Measurements from ENCODE around the gene GATAD2B.
"Not testable (repeated sequence)": the region's sequence is repeated elsewhere in the genome, so short reads cannot be mapped to it uniquely, and the experiment has no call there.

Gene GATAD2B

DNA sequence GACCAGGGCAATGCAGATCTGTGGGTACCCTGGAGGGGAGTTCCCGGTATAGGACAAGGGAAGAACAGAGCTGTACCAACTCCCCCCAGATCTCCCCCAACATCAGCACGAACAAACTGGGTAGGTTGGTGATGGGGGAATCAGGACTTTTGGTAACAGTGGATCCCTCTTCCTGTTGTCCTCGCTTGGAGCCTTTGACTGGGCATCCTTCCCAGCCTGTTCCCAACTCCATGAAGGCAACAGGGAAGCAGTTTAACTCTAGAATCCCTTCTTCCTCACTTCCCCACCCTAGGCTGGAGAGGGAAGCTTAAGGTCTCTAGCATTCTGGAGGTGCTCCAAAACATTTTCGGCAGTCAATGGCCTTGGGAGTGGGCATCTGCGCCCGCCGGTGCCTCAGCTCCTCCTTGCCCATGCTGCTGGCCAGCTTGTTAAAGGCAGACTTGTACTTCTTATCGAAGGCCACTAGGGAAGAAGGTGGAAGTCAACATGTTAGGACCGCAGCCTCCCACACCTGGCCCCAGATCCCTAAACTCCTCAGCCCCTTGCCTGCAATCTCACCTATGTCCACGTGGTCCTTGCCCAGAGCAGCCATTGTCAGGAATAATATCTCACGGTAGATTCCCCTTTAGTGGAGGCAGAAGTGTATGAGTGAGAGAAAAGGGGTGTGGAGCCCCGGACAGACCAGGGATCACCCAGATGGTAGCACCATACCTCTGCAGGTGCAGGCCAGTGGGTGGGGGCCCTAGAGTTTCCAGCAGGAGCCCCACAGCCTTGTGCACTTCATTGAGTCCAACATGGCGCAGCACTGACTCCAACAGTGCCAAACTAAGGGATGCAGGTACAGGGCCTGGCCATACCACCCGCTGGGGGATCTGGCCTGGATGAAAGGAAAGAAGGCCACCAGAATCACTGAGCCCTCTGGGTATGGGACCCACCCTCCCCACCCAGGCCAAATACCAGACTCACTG, 7.5 kb upstream of the GATAD2B start:
- no peak for DNase-seq (ENCODE audit: low spot score)

DNA sequence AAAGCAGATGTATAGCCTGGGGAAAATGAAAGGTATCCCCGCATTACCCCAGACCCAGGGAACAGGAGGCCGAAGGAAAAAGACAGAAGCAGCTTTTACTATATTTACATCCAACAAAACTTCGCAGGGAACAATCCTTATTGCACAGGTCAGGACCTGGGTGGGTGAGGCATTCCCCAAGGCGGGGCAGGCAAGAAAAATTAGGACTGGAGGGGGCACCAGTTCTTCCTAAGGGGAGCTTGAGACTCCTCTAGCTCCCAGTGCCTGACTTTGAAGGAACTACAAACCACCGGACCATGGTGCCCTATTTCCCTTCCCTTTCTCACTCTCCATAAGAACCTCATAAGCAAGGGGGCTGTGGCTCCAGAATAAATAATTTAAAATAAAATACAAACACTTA, 6.7 kb upstream of the GATAD2B start:
- DNase-seq (ENCODE audit: low spot score), result no peak

DNA sequence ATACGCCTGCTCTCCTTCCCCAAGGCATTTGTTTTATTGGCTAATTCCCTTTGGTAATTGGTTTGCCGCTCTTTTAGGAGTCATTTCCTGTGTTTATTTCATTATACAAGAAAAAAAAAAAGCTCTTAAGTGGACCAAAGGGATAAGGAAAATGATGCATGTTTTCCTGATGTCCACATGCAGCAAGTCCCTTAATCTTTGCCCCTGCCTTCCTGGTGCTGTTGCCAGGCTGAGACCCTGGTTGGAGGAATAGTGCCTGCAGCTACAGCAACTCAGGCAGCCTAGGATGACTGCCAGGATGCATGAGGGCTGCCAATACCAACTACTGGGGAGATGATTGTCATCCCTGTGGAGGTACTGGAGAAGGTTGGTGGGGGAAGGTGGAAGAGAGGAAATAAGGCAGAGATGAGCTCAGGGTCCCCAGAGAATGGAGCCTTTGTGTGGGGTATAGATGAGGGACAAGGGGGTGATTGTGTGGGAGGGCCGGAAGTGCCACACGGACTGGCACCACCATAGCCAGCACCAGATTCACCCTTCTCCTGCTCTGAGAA, 6.1 kb upstream of the GATAD2B start:
- DNase-seq (ENCODE audit: low spot score), result no peak

DNA sequence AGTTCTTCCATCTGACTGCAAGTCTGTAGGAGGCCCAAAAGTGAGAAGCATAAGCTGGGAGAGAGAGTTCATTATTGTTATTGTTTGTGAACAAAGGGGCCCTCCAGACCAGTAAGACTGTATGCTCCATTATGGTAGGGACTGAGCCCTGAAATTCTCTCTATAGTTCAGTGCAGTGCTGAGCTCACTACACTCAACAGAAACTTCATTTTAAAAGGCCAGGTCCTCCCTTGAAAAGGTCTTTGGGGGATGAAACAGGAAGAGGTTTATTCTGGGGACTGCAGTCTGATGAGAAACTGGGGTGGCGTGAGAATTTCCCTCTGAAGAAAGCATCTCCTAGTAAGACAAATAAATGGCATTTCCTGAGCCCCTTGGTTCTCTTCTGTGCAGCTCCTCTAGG, 5.5 kb upstream of the GATAD2B start:
- no peak for DNase-seq (ENCODE audit: low spot score)

DNA sequence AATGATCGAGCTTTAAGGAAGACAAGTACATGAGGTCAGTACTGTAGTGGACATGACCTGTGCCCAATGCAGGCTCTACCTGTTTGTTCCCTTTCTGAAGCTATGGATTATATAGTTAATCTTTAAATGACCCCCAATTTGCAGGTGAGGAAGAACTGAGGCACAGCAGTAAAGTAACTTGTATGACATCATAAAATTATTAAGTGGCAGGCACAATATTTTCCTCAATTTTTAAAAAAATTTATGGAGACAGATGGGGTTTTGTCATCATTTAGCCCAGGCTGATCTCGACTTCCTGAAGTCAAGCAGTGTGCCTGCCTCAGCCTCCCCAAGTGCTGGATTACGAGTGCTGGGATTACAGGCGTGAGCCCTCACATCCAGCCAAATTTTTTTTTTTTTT, 3.6 kb upstream of the GATAD2B start:
- DNase-seq (ENCODE audit: low spot score), result no peak

DNA sequence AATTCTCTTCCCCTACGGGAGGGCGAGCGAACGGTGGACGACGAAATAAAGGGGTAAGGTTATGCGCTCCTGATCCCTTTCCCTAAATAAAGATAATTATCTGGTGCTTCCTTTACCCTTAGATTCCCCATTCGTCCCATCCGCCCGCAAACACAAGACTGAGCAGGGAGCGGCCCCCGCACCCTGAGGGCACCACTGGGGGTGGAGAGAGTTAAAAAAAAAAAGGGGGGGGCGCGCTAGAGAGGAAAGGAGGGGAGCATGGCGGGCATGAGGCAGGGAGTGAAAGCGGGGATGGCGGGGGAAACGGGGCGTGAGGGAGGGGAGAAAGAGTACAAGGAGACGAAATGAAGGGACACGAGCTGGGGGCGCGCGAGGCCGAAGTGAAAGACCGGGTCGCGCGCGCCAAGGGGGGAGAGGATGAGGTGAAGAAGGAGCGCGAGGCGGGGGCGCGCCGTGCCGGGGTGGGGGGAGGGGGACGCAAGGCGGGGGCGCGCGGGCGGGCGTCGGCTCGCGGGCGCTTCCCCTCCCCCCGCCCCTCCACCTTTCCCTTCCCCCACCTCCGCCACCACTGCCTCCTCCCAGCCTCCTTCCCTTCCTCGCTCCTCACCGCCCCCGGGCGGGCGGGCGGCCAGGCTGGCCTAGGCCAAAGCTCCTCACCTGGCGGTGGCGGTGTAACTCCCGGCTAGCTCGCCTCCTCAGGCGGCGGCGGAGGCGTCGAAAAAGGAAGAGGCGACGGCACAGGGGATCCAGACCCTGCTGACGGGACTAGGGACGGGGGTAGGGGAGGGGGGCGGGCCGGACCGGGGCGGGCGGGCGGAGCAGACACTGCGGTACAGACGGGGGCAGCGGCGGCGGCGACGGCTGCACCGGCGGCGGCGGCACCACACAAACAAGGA, 448 bp downstream of the GATAD2B start:
- DNase-seq (ENCODE audit: low spot score), result no peak

DNA sequence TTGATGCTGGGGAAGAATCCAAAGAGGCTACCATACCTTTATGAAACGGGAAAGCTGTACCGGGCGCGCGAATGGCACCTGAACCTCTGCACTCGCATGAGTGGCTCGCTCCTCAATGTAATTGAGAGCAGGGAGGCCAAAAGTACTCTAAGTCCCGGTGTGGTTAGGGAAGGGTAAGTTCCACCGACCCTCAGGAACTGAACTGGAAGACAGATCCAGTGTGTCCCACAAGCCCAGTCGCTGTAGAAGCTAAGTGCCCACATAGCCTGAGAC, 1.0 kb downstream of the GATAD2B start:
- DNase-seq (ENCODE audit: low spot score), result no peak

DNA sequence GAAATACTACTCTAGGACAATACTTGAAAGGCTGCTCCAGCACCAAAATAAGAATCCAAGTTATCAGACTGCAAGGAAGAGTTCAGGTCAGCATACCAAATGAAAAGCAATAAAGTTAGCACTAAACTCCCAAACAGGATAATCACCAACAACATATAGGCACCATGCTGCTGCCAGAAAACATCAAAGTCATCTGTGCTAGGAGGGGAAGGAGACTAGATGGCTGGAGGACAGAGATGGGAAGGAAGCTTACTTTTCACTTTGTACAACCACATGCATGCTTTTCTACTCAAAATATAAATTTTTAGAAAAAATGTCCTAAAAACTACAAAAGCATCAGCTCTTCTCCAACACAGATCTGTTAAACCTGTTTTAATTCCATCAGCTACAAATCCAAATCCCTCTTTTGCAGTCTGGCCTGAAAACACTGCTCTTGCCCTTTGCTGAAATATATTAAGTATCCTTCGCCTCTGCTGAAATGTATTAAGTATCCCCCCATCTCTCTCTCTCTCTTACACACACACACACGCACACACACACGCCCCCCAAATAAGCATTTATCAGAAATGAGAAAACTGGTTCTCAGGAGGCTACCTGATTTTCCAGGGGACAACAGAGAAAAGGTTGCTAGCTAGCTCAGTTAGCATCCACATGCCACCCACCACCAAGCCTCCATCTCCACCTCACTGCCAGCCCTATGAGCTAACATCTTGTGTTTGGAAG, 1.5 kb downstream of the GATAD2B start:
- DNase-seq (ENCODE audit: low spot score), result no peak

DNA sequence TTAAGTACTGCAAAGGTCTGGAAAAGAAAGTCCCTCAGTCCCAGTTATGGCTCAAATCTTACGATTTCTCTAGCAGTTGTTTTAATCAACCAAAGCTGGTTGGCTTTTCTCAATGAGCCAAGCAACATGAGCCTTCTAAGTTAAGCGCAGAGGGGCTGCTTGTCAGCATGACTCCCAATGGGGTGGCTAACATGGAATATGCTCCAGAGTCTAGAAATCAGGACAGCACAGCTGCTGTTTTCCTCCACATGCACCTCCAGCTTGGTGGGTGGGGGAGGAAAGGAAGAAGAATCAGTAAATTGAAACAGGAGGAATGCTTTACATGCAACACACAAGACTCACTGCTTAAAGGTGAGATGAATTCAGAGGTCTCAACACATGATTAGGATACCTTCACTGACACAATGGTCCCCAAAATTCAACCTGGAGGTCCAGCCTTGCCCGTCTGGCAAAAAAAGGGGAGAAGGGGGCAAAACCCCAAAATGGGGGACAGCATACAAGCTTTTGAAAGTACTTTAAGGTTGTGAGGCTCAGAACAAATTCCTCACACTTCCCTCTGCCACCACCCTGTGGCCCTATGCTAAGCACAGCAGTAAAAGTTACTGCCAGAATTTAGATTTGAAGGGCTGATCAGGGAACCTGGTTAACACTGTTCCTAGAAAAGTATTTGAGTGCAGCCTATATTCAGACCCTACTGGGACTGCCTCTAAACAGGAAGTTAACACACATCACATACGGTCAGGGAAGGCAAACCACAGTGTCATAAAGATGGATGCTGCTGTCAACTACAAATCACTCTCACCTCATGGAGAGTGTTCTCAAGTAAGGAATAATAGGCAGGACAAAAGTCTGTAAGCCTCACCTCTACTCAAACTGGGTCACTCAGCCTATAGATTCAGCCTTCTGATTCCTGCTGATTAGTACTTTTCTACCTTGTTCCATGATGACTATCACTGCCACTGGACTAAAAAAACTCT, 2.6 kb downstream of the GATAD2B start:
- peak; percentile 69 for DNase-seq (ENCODE audit: low spot score)

DNA sequence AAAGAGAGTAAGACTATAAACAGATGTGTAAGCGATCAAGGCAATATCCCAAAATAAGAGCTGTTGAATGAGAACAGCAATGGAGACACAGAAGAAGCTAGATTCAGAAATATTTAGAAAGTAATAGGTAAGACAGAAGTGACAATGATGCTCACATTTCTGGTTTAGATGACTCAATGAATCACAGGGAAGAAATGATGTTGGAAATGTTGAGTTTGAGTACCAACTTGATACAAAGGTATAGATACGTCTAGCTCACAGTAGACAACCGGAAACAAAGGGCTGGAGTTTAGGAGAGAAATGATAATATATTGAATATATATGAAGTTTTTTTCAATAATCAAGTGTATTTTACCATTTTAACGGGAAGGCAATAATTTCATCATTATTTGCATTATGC, 6.5 kb downstream of the GATAD2B start:
- DNase-seq (ENCODE audit: low spot score), result no peak

DNA sequence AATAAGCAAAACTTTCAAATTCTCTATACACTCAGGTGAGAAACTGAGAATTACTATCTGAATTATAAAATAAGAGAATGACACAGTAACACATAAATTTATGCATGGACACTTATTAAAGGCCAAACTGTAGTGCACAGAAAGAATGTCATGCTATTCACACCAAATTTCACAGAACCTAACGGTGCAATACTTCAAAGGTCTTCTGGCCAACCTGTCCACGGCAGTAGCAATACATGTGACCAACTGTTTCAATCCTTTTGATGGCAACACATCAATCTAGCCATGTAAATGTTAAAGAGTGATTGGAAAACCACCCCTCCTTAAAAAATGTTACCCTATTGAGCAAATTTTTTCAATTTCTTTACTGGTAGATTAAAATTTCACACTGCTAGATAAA, 10.4 kb downstream of the GATAD2B start:
- DNase-seq (ENCODE audit: low spot score), result no peak

DNA sequence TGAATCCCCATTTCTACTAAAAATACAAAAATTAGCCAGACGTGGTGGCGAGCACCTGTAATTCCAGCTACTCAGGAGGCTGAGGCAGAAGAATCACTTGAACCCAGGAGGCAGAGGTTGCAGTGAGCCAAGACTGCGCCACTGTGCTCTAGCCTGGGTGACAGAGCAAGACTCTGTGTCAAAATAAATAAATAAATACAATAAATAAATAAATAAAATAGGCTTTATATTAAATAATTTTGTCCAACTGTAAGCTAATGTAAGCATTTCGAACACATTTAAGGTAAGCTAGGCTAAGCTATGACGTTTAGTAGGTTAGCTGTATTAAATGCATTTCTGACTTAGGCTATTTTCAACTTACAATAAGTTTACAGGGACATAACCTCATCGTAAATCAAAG, 12.2 kb downstream of the GATAD2B start:
- DNase-seq (ENCODE audit: low spot score), result not testable (repeated sequence)

DNA sequence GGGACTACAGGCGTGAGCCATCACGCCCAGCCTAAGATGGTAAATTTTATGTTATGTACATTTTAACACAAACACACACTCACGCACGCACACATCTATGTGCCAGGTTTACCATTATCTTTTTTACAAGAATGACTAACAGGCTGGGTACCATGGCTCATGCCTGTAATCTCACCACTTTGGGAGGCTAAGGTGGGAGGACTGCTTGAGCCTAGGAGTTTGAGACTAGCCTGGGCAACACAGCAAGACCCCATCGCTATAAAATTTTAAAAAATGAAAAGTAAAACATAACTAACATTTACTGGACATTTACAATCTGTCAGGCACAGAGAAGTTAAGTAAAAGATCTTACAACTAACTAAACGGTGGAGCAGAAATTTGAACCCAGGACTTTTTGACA, 14.7 kb downstream of the GATAD2B start:
- DNase-seq (ENCODE audit: low spot score), result no peak

DNA sequence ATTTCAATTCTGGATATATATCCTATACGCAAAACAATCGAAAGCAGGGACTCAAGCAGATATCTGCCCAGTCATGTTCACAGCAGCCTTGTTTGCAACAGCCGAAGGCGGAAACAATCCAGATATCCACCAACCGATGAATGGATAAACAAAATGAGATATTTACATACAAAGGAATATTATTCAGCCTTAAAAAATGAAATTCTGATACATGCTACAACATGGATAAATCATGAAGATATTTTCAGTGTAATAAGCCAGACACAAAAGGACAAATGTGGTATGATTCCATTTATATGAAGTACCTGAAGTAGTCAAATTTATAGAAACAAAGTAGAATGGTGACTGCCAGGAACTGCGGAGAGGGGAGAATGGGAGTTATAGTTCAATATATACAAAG, 15.6 kb downstream of the GATAD2B start:
- DNase-seq (ENCODE audit: low spot score), result no peak

DNA sequence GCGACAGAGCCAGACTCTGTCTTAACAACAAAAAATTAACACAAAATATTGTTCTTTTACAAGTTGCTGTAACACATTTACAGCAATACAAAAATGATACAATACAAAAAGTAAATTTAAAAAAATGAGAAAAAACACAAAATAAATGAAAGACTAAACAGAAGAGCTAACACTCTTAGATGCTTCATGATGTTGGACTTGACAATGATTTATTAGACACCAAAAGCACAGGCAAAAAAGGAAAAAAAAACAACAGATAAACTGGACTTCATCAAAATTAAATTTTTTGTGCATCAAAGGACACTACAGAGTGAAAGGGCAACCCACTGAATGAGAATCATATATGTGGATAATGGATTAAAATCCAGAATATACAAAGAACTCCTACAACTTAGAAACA, 16.4 kb downstream of the GATAD2B start:
- DNase-seq (ENCODE audit: low spot score), result no peak

DNA sequence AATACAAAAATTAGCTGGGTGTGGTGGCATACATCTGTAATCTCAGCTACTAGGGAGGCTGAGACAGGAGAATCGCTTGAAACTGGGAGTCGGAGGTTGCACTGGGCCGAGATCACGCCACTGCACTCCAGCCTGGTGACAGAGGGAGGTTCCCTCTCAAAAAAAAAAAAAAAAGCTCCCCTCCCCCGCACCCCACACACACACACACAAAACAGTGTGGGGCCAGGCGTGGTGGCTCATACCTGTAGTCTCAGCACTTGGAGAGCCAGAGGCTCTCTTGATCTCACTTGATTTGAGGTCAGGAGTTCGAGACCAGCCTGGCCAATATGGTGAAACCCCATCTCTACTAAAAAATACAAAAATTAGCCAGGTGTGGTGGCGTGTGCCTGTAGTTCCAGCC, 16.9 kb downstream of the GATAD2B start:
- DNase-seq (ENCODE audit: low spot score), result not testable (repeated sequence)

DNA sequence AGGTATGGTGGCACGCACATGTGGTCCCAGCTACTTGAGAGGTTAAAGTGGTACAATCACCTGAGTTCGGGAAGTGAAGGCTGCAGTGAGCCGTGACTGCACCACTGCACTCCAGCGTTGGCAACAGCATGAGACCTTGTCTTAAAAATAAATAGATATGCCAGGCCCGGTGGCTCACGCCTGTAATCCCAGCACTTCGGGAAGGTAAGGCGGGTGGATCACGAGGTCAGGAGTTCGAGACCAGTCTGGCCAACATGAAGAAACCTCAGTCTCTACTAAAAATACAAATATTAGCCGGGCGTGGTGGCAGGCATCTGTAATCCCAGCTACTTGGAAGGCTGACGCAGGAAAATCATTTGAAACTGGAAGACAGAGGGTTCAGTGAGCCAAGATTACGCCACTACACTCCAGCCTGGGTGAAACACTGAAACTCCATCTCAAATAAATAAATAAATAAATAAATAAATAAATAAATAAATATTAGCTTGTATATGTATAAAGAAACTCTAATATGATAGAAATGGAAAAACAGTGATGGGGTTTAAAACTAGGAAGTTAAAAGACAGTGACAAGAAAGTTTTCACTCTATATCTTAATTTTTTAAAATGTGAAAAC, 18.8 kb downstream of the GATAD2B start:
- no peak for DNase-seq (ENCODE audit: low spot score)

DNA sequence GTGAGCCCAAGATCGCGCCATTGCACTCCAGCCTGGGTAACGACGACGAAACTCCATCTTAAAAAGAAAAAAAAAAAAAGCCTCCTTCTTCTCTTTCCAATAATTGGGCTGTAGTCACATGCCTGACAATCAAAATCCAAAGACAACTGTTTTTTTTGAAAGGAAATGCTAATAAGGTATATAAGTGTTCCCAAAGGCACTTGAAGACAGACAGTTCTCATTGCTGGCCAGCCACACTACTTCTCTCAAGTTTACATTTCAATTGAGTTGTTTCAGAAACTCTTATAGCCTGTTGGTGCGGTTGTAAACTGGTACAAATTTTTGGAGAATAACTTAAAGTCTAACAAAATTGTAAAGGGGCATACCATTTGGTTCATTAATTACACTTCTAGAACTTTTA, 23.3 kb downstream of the GATAD2B start:
- no peak for DNase-seq (ENCODE audit: low spot score)

DNA sequence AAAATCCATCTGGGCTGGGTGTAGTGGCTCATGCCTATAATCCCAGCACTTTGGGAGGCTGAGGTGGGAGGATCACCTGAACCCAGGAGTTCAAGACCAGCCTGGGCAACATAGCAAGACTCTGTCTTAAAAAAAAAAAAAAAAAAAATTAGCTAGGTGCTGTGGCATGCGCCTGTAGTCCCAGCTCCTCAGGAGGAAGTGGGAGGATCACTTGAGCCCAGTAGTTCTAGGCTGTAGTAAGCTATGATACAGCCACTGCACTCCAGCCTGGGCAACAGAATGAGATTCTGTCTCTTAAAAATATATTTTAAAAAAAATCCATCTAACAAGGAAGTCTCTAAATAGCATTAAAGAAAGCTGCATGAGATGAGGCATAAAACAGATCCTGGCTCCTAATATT, 26.9 kb downstream of the GATAD2B start:
- not testable (repeated sequence) for DNase-seq (ENCODE audit: low spot score)

DNA sequence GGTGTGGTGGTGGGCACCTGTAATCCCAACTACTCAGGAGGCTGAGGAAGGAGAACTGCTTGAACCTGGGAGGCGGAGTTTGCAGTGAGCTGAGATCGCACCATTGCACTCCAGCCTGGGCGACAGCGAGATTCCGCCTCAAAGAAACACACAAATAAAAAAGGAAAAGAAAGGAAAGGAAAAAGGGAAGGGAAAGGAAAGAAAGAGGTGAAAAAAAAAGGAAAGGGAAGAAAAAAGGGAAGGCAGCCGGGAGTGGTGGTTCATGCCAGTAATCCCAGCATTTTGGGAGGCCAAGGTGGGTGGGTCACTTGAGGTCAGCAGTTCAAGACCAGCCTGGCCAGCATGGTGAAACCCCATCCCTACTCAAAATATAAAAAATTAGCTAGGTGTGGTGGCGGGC, 31.7 kb downstream of the GATAD2B start:
- not testable (repeated sequence) for DNase-seq (ENCODE audit: low spot score)

DNA sequence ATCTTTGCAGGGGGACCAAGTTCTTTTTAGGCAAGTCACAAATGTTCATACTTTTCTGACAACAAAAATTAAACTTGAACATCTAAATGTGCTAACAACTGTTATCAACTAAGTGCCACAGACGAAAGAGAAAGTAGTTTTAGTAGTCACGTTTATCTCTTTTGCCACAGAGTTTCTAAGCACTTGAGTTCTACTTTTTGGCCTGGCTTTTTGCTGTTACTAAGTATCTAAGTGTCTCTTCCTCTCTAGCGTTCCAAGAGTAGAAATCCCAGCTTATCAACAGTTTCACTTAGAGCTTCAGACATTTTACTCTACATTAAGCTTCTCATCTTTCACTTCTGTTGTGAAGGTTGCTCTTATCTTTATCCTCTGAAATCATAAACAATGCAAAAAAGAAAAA, 34.2 kb downstream of the GATAD2B start:
- peak; percentile 10 for DNase-seq (ENCODE audit: low spot score)

Measured in CD4-positive, alpha-beta T cell treated with Interleukin-2 at 100 ng/mL for 4 hours (primary cell).